GM18873 (cell line): ENCODE measurements around the gene H2AZ2.
"Not testable (repeated sequence)": the region's sequence is repeated elsewhere in the genome, so short reads cannot be mapped to it uniquely, and the experiment has no call there.

Experiments used
- ATAC-seq: cut with Tn5 transposase; IDR thresholded peaks from one replicate; pipeline ENCODE4 v1.9.1; 2021; ENCODE audit warnings: mild to moderate bottlenecking, moderate library complexity, moderate number of reproducible peaks; ENCODE audit not compliant: unreplicated experiment, low FRiP score

H2AZ2 gene

DNA sequence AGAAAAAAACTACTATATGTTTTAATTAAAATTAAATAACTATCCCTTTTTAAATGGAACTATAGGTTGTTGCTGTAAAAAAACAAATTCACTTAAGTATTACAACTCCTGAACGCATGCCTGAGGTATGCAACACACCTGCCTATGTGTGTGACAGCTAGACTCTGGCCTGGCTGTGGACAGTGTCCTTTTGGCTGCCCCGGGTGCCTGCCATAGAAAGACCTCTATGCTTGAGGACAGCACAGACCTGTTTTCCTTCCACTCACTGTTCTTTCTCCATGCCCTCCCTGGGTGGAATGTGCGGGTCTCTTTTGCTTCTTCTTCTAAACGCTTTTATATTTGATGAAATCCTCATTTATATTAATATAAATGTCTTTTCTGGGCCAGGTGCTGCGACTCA, 57.9 kb downstream of the H2AZ2 start:
- ATAC-seq = no peak

GRCh38 chr7:44787762-44788161, 60.1 kb downstream of the H2AZ2 start:
- no peak for ATAC-seq

- ATAC-seq = no peak
Measured at GRCh38 chr7:44787041-44787440, 60.8 kb downstream of the H2AZ2 start.

GRCh38 chr7:44785218-44785617, 62.7 kb downstream of the H2AZ2 start:
- ATAC-seq = not testable (repeated sequence)

- no peak for ATAC-seq
Measured at GRCh38 chr7:44784364-44784763, 63.5 kb downstream of the H2AZ2 start.

DNA sequence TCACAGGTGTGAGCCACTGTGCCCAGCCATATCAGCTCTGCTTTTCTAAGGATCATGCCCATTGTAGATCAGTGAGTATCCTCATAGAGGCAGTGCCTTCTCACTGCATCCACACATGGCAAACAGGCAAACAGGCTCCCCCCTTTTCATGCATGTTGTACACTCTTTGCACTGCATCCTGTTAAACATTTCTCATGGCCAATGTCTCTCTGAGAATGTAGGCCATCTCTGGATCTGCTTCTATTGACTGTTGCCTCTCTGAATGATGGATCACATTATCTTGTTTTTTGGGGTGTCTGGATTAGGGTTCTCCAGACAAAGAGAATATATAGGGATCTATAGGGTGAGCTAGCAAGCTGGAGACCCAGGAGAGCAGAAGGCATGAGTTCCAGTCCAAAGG, 64.5 kb downstream of the H2AZ2 start:
- no peak for ATAC-seq

GRCh38 chr7:44782460-44782859, 65.4 kb downstream of the H2AZ2 start:
- ATAC-seq = no peak
